ENCODE measurements around the gene GPN2. TPM values are rescaled to one million over a fixed set of nuclear protein-coding genes. Genes with fewer than 3 reads are reported as not detected.

Gene GPN2
- total RNA-seq, 1 donor from 2014 or later, result 33.4 TPM

DNA sequence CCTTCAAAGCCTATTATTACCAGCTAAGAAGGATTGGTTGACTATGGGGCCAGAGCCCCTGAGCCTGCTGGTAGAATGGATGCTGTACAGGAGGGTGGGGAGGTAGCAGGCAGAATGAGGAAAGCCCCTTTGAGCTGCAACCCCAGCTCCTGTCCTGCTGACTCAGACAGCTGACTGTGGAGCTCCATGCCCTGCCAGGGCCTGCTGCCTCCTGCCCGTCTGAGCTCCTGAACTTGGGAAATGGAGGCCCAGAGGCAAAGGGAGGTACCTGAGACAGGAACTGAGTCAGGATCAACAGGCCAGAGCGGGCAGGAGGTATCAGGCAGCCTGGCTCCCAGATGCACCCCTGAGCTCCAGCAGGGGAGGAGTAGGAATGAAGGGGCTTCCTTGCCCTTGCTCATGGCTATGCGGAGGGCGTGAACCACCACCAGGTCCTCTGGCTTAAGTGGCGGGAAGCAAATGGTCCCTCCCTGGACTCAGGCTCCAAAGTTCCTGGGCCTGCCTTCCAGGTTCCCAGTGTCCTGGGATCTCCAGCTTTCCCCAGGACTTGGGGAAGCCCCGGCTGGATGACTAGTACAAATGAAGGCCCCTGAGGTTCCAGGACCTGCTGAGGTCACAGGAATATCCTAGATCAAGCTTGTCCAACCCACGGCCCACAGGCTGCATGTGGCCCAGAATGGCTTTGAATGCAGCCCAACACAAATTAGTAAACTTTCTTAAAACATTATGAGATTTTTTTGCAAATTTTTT, 31.0 kb downstream of the GPN2 start:
- Mint-ChIP-seq H3K27me3 (ENCODE audit: low read depth) (no peaks in the 10 kb centered on the region), H3K4me3 (no peak overlapping the region), H3K27ac (no peak overlapping the region), H3K9me3 (no peaks in the 10 kb centered on the region), H3K4me1 (peaks cover 20% of the 10 kb centered on the region), H3K36me3 (peaks cover 7% of the 10 kb centered on the region)
- TF ChIP-seq, protein P1, sequence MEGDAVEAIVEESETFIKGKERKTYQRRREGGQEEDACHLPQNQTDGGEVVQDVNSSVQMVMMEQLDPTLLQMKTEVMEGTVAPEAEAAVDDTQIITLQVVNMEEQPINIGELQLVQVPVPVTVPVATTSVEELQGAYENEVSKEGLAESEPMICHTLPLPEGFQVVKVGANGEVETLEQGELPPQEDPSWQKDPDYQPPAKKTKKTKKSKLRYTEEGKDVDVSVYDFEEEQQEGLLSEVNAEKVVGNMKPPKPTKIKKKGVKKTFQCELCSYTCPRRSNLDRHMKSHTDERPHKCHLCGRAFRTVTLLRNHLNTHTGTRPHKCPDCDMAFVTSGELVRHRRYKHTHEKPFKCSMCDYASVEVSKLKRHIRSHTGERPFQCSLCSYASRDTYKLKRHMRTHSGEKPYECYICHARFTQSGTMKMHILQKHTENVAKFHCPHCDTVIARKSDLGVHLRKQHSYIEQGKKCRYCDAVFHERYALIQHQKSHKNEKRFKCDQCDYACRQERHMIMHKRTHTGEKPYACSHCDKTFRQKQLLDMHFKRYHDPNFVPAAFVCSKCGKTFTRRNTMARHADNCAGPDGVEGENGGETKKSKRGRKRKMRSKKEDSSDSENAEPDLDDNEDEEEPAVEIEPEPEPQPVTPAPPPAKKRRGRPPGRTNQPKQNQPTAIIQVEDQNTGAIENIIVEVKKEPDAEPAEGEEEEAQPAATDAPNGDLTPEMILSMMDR (IDR thresholded peaks at IDR 0.05; ENCODE audit: unreplicated experiment), result no peak
- no peak for DNase-seq (ENCODE audit: low spot score in 2 of 2, unreplicated experiment in 2 of 2)

DNA sequence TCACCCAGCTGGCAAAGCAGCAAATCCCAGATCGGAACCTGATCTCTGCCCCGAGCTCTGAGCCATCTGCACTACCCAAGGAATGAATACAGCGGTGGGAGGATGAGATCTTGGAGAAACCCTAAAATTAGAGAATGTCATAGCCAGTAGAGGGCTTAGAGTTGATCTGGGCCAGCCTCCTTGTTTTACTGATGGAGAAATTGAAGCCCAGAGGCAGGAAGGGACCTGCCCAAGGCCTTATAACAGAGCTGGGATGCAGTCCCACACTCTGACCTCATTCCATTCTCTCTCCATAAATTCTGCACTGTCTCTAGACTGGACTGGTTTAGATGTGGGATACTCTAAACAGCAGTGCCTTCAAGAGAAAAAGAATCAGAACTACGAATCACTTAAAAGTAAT, 31.9 kb downstream of the GPN2 start:
- Mint-ChIP-seq H3K27ac (no peak overlapping the region), H3K9me3 (no peaks in the 10 kb centered on the region), H3K27me3 (ENCODE audit: low read depth) (no peaks in the 10 kb centered on the region), H3K4me1 (peaks cover 15% of the 10 kb centered on the region), H3K36me3 (peaks cover 11% of the 10 kb centered on the region), H3K4me3 (no peak overlapping the region)
- DNase-seq (ENCODE audit: low spot score in 2 of 2, unreplicated experiment in 2 of 2), result no peak
- TF ChIP-seq, protein P1 (IDR thresholded peaks at IDR 0.05; ENCODE audit: unreplicated experiment), result no peak

DNA sequence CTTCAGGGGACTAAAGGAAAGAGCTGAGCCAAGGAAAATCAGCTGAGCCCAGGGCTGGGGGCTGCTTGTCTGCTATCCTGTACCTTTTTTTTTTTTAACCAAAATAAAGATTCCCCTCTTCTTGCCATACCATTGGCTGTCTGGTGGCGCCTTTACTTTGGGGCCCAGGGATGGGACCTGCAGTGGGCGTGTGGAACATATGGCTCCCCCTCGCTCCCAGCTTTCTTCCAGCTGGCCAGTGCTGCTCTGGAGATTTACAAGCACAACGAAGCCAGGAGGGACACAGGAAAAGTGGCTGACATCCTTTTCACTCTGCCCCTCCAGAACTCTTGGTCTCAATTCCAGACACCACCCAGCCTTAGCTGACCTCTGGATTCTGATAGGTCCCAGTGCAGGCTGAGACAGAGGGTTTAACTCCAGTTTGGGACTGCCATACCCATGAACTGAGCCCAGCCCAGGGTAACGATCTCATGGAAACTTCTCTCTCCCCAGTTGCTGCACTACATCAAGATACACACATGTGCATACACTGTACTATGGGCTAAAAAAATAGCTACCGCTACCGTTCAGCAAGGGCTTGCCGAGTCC, 32.5 kb downstream of the GPN2 start:
- Mint-ChIP-seq H3K27me3 (ENCODE audit: low read depth) (no peaks in the 10 kb centered on the region), H3K36me3 (peaks cover 17% of the 10 kb centered on the region), H3K9me3 (no peaks in the 10 kb centered on the region), H3K4me1 (peaks cover 11% of the 10 kb centered on the region), H3K27ac (no peak overlapping the region), H3K4me3 (no peak overlapping the region)
- DNase-seq (ENCODE audit: low spot score in 2 of 2, unreplicated experiment in 2 of 2), result no peak
- TF ChIP-seq, protein P1 (IDR thresholded peaks at IDR 0.05; ENCODE audit: unreplicated experiment), result no peak

DNA sequence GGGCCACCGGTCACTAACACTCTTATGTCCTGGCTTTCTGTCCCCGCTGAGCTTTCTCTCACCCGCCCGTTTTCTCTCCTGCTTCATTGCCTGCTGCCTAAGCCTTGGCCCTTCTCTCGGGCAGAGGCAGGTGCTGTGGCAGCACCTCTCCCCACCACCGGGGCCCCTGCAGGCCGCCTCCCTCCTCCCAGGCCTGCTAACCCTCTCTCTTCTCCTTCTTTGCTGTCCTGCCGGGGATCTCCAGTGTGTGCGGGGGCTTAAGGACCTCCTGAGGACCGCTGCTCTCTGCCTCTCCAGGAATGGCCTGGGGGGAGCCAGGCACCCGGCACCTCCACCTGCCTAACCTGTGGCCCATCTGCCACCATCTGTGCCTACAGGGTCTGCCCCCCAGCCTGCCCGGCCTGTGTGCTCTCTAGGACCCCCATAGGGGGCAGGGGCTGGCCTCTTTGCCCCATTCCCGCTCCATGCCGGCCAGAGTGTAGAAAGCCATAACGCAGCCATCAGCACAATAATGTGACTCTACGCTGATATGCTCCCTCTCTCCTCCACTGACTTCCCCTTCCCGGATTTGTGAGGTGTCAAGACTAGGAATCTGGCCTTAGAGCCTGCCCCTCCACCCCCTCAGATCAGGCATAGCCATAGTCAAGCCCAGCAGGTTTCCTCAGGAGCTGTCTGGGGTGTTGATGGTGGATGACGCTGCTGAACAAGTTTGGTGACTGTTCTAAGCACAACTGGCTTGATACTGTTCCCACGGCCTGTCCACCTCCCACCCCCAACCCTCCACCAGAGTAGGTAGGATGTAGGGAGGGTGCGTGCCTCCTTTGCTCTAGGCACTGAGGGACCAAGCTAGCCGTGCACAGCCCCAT, 33.2 kb downstream of the GPN2 start:
- Mint-ChIP-seq H3K9me3 (no peaks in the 10 kb centered on the region), H3K4me3 (no peak overlapping the region), H3K27me3 (ENCODE audit: low read depth) (no peaks in the 10 kb centered on the region), H3K27ac (no peak overlapping the region), H3K36me3 (peaks cover 23% of the 10 kb centered on the region), H3K4me1 (peaks cover 11% of the 10 kb centered on the region)
- no peak for DNase-seq (ENCODE audit: low spot score in 2 of 2, unreplicated experiment in 2 of 2)
- TF ChIP-seq, protein P1 (IDR thresholded peaks at IDR 0.05; ENCODE audit: unreplicated experiment), result no peak

DNA sequence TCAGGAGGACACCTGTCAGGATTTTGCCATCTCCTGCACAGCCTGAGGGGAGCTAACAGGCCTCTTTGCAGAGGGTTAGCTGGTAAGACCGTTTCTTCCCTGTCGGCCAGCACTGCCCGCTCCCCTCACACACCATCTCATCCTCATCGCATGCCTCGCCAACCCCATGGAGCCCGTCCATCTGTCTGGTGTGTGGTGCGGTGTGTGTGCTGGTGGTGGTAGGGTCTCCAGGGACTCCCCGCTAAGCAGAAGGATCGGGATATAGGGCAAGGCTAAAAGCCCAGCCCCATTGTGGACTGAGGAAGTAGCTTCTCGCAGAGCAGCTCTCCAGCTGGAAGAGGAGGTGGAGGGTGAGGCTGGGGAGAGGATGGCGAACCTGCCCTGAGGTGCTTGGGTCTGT, 33.9 kb downstream of the GPN2 start:
- Mint-ChIP-seq H3K9me3 (no peaks in the 10 kb centered on the region), H3K4me1 (peaks cover 11% of the 10 kb centered on the region), H3K27ac (no peak overlapping the region), H3K36me3 (peaks cover 28% of the 10 kb centered on the region), H3K4me3 (no peak overlapping the region), H3K27me3 (ENCODE audit: low read depth) (no peaks in the 10 kb centered on the region)
- DNase-seq (ENCODE audit: low spot score in 2 of 2, unreplicated experiment in 2 of 2), result no peak
- TF ChIP-seq, protein P1 (IDR thresholded peaks at IDR 0.05; ENCODE audit: unreplicated experiment), result no peak
